Left ventricle myocardium inferior (tissue), 1 donor: ENCODE data around the gene EBP. TPM values are rescaled to one million over a fixed set of nuclear protein-coding genes. Genes with fewer than 3 reads are reported as not detected.

Experiments used
- DNase-seq: peaks from one replicate; pipeline ENCODE4 v3.0.0-alpha.2; 2020
- H3K27ac ChIP-seq: fragments of 200-600 bp; replicated peaks from 2 replicates; pipeline ENCODE4 v1.8.0; 2021
- H3K27me3 ChIP-seq: fragments of 200-600 bp; 2 replicates; pipeline ENCODE4 v1.8.0; 2021; ENCODE audit warnings: low read depth
- H3K36me3 ChIP-seq: fragments of 200-600 bp; 2 replicates; pipeline ENCODE4 v1.8.0; 2021
- H3K4me1 ChIP-seq: fragments of 200-600 bp; 2 replicates; pipeline ENCODE4 v1.8.0; 2021
- H3K4me3 ChIP-seq: fragments of 200-600 bp; 2 replicates; pipeline ENCODE4 v1.8.0; 2021; ENCODE audit warnings: mild to moderate bottlenecking, moderate library complexity
- H3K9me3 ChIP-seq: fragments of 200-600 bp; replicated peaks from 2 replicates; pipeline ENCODE4 v1.8.0; 2021
- intact Hi-C: fragments of 100-400 bp; cut with micrococcal nuclease; formaldehyde crosslinking; loops from one replicate; pipeline ENCODE4 v1.11.0; 2022
- total RNA-seq: library from RNA; stranded (reverse); fragmentation: NEBNext Ultra II Directional; extraction: Animal tissue kit (Norgen Biotek cat#: 25700); gene quantifications from one replicate; pipeline ENCODE4 v1.2.1, GENCODE V29; 2021
- TF ChIP-seq, protein P1 (sequence below): fragments of 200-600 bp; IDR thresholded peaks from 2 replicates; pipeline ENCODE4 v1.8.0; 2021; ENCODE audit warnings: antibody characterized with exemption, mild to moderate bottlenecking, borderline replicate concordance
- donor health status: DM: no; HTN: yes; CAD: no; lungs with severe emphysema.

EBP gene
- total RNA-seq, 1 donor from 2014 or later: 48.9 TPM

GRCh38 chrX:48573690-48574269, 52.2 kb downstream of the EBP start:
- Histone ChIP-seq H3K36me3 (peaks cover 37% of the 10 kb centered on the region), H3K9me3 (no peaks in the 10 kb centered on the region), H3K27ac (peak overlapping the region; percentile 99), H3K4me3 (peak overlapping the region; percentile 83), H3K27me3 (no peaks in the 10 kb centered on the region), H3K4me1 (peaks cover 26% of the 10 kb centered on the region)
- TF ChIP-seq, protein P1, sequence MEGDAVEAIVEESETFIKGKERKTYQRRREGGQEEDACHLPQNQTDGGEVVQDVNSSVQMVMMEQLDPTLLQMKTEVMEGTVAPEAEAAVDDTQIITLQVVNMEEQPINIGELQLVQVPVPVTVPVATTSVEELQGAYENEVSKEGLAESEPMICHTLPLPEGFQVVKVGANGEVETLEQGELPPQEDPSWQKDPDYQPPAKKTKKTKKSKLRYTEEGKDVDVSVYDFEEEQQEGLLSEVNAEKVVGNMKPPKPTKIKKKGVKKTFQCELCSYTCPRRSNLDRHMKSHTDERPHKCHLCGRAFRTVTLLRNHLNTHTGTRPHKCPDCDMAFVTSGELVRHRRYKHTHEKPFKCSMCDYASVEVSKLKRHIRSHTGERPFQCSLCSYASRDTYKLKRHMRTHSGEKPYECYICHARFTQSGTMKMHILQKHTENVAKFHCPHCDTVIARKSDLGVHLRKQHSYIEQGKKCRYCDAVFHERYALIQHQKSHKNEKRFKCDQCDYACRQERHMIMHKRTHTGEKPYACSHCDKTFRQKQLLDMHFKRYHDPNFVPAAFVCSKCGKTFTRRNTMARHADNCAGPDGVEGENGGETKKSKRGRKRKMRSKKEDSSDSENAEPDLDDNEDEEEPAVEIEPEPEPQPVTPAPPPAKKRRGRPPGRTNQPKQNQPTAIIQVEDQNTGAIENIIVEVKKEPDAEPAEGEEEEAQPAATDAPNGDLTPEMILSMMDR: no peak
- peak; percentile 38 for DNase-seq
- intact Hi-C loops: no loop called here

GRCh38 chrX:48574270-48575266, 53.0 kb downstream of the EBP start, which contains the start of gene RBM3:
TSS of gene RBM3 (plus strand) at chrX:48574484. CDS start at chrX:48575181, 697 bp downstream.
- intact Hi-C loops: no loop called here
- Histone ChIP-seq H3K27ac (peak within 1 kb of the TSS; percentile 99), H3K36me3 (peaks cover 42% of the 10 kb centered on the region), H3K27me3 (no peaks in the 10 kb centered on the region), H3K4me1 (peaks cover 26% of the 10 kb centered on the region), H3K4me3 (peak within 1 kb of the TSS; percentile 83), H3K9me3 (no peaks in the 10 kb centered on the region)
- peak; percentile 93 for DNase-seq
- TF ChIP-seq, protein P1: peak; percentile 56

GRCh38 chrX:48575642-48576041, 54.0 kb downstream of the EBP start:
- intact Hi-C loops: no loop called here

DNA sequence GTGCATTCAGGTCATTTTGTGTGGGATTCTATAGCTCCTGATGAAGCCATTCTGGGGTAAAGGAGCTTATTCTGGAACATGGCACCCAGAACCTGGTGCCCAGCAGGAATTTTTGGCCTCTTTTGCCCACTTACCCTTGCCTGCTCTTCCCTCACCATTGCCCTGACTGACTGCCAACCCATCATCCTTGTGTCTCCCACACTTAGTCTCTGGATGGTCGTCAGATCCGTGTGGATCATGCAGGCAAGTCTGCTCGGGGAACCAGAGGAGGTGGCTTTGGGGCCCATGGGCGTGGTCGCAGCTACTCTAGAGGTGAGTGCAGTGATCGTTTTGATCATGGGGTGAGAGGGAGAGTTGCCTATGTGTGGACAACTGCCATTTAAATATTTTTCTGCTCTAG, 54.5 kb downstream of the EBP start:
- Histone ChIP-seq H3K9me3 (no peaks in the 10 kb centered on the region), H3K27me3 (no peaks in the 10 kb centered on the region), H3K4me1 (peaks cover 26% of the 10 kb centered on the region), H3K36me3 (peaks cover 42% of the 10 kb centered on the region), H3K4me3 (peak overlapping the region; percentile 83), H3K27ac (peak overlapping the region; percentile 99)
- no peak for DNase-seq
- intact Hi-C loops: no loop called here
- TF ChIP-seq, protein P1: no peak

More at GRCh38 chrX:48575642-48576041, 54.0 kb downstream of the EBP start:
- DNase-seq: no peak
- Histone ChIP-seq H3K27me3 (no peaks in the 10 kb centered on the region), H3K9me3 (no peaks in the 10 kb centered on the region), H3K36me3 (peaks cover 42% of the 10 kb centered on the region), H3K4me3 (peak overlapping the region; percentile 83), H3K27ac (peak overlapping the region; percentile 99), H3K4me1 (peaks cover 26% of the 10 kb centered on the region)
- TF ChIP-seq, protein P1: no peak

Other genes with a start within 250 kb of the EBP start
- gene SSX3, start 165.1 kb upstream of the EBP start, total RNA-seq: not detected
- gene SSX4, start 138.3 kb upstream of the EBP start, total RNA-seq: not detected
- not detected for gene SSX4B, start 109.8 kb upstream of the EBP start, total RNA-seq
- 0.71 TPM for gene SLC38A5, start 51.5 kb upstream of the EBP start, total RNA-seq
- gene FTSJ1, start 45.6 kb upstream of the EBP start, total RNA-seq: 15.3 TPM
- gene PORCN, start 12.8 kb upstream of the EBP start, total RNA-seq: 13.6 TPM
- gene TBC1D25, start 17.9 kb downstream of the EBP start, total RNA-seq: 14.5 TPM
- 121 TPM for gene RBM3, start 52.7 kb downstream of the EBP start, total RNA-seq
- 137 TPM for gene WDR13, start 75.7 kb downstream of the EBP start, total RNA-seq
- 2.3 TPM for gene WAS, start 162.0 kb downstream of the EBP start, total RNA-seq
- gene SUV39H1, start 174.9 kb downstream of the EBP start, total RNA-seq: 2.6 TPM
- gene GLOD5, start 239.9 kb downstream of the EBP start, total RNA-seq: not detected